Activated T-cell treated with anti-CD3 and anti-CD28 coated beads, Interleukin-2, amount 50 U/mL, for 48 hours (primary cell): Measurements from ENCODE around the gene MPP2.
"Not testable (repeated sequence)": the region's sequence is repeated elsewhere in the genome, so short reads cannot be mapped to it uniquely, and the experiment has no call there.

Experiments
- DNase-seq, 2 experiments: peaks; one replicate each; pipeline ENCODE4 v3.0.0-alpha.2; 2020

MPP2 gene

GRCh38 chr17:43900858-43901754 is 6.2 kb downstream of the MPP2 start:
- DNase-seq: no peak

GRCh38 chr17:43900183-43900857 is 7.0 kb downstream of the MPP2 start:
- DNase-seq: peak; percentile 87 to 91

- DNase-seq: no peak
Observed at GRCh38 chr17:43898446-43898845, 8.9 kb downstream of the MPP2 start.

GRCh38 chr17:43897831-43898230 is 9.5 kb downstream of the MPP2 start:
- no peak for DNase-seq

GRCh38 chr17:43894494-43894893 is 12.8 kb downstream of the MPP2 start:
- not testable (repeated sequence) for DNase-seq

GRCh38 chr17:43892647-43892952 is 14.7 kb downstream of the MPP2 start:
- DNase-seq: no peak

GRCh38 chr17:43891851-43892646 is 15.3 kb downstream of the MPP2 start:
- DNase-seq: no peak

GRCh38 chr17:43890240-43890639 is 17.1 kb downstream of the MPP2 start:
- no peak for DNase-seq

- DNase-seq: no peak
Observed at GRCh38 chr17:43888548-43888947, 18.8 kb downstream of the MPP2 start.

- DNase-seq: no peak
Observed at GRCh38 chr17:43882761-43883415, 24.4 kb downstream of the MPP2 start.

- DNase-seq: no peak
Observed at GRCh38 chr17:43881758-43882505, 25.4 kb downstream of the MPP2 start.

- DNase-seq: no peak
Observed at GRCh38 chr17:43881181-43881580, 26.2 kb downstream of the MPP2 start.

- DNase-seq: peak; percentile 68 to 69
Observed at GRCh38 chr17:43880420-43880991, 26.8 kb downstream of the MPP2 start.

- no peak for DNase-seq
Observed at GRCh38 chr17:43879723-43880419, 27.5 kb downstream of the MPP2 start.

- peak; percentile 81 to 86 for DNase-seq
Observed at GRCh38 chr17:43878260-43879175, 28.8 kb downstream of the MPP2 start.

GRCh38 chr17:43877451-43878155 is 29.7 kb downstream of the MPP2 start:
- DNase-seq: no peak

- no peak for DNase-seq
Observed at GRCh38 chr17:43877031-43877430, 30.3 kb downstream of the MPP2 start.

- no peak for DNase-seq
Observed at GRCh38 chr17:43875476-43876147, 31.7 kb downstream of the MPP2 start.

- DNase-seq: no peak
Observed at GRCh38 chr17:43874293-43874692, 33.0 kb downstream of the MPP2 start.
